ENCODE data around the gene COMTD1. TPM values are rescaled to one million over a fixed set of nuclear protein-coding genes. Genes with fewer than 3 reads are reported as not detected.
"Not testable (repeated sequence)": the region's sequence is repeated elsewhere in the genome, so short reads cannot be mapped to it uniquely, and the experiment has no call there.

Gene COMTD1
- total RNA-seq, 1 donor from 2014 or later, result 22.0 TPM

DNA sequence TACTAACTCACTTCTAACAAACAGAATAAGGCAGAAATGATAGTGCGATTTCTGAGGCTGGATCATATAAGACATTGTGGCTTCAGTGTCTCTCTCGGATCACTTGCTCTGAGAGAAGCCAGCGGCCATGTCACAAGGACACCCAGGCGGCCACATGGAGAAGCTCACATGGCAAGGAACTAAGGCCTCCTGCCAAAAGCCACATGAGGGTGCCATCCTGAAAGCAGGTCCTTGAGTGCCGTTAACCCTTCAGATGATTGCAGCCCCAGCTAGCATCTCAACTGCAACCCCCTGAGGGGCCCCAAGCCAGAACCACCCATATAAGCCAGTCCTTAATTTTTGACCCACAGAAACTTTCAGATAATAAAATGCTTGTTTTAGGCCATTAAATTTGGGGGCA lies 32.0 kb downstream of the COMTD1 start:
- Histone ChIP-seq H3K36me3 (ENCODE audit: control insufficient read depth, insufficient read depth, low read length) (no peaks in the 10 kb centered on the region), H3K4me3 (ENCODE audit: low read depth, low read length) (no peak overlapping the region), H3K27me3 (ENCODE audit: control insufficient read depth, insufficient read depth, low read length) (no peaks in the 10 kb centered on the region)
- TF ChIP-seq CTCF (IDR thresholded peaks at IDR 0.05; ENCODE audit: insufficient read depth, low read length, poor library complexity, severe bottlenecking), result no peak
- DNase-seq (ENCODE audit: low read depth), result no peak

- H3K4me3 ChIP-seq (ENCODE audit: low read depth, low read length); DNase-seq (ENCODE audit: low read depth); H3K27me3 ChIP-seq (ENCODE audit: control insufficient read depth, insufficient read depth, low read length); H3K36me3 ChIP-seq (ENCODE audit: control insufficient read depth, insufficient read depth, low read length): not testable (repeated sequence)
These were observed 32.6 kb downstream of the COMTD1 start for GRCh38 chr10:75203046-75203620.

GRCh38 chr10:75202321-75203045 lies 33.3 kb downstream of the COMTD1 start:
- Histone ChIP-seq H3K36me3 (ENCODE audit: control insufficient read depth, insufficient read depth, low read length) (no peaks in the 10 kb centered on the region), H3K27me3 (ENCODE audit: control insufficient read depth, insufficient read depth, low read length) (no peaks in the 10 kb centered on the region), H3K4me3 (ENCODE audit: low read depth, low read length) (no peak overlapping the region)
- no peak for DNase-seq (ENCODE audit: low read depth)
- TF ChIP-seq CTCF (IDR thresholded peaks at IDR 0.05; ENCODE audit: insufficient read depth, low read length, poor library complexity, severe bottlenecking), result no peak

- TF ChIP-seq CTCF (IDR thresholded peaks at IDR 0.05; ENCODE audit: insufficient read depth, low read length, poor library complexity, severe bottlenecking), result no peak
- DNase-seq (ENCODE audit: low read depth), result no peak
- no peaks in the 10 kb centered on the region for H3K27me3 ChIP-seq (ENCODE audit: control insufficient read depth, insufficient read depth, low read length)
- no peaks in the 10 kb centered on the region for H3K36me3 ChIP-seq (ENCODE audit: control insufficient read depth, insufficient read depth, low read length)
- H3K4me3 ChIP-seq (ENCODE audit: low read depth, low read length), result no peak overlapping the region
These were observed 33.9 kb downstream of the COMTD1 start for GRCh38 chr10:75201793-75202307.

- not testable (repeated sequence) for H3K36me3 ChIP-seq (ENCODE audit: control insufficient read depth, insufficient read depth, low read length); H3K4me3 ChIP-seq (ENCODE audit: low read depth, low read length); DNase-seq (ENCODE audit: low read depth); H3K27me3 ChIP-seq (ENCODE audit: control insufficient read depth, insufficient read depth, low read length)
These were observed 35.8 kb downstream of the COMTD1 start for GRCh38 chr10:75199949-75200348.

DNA sequence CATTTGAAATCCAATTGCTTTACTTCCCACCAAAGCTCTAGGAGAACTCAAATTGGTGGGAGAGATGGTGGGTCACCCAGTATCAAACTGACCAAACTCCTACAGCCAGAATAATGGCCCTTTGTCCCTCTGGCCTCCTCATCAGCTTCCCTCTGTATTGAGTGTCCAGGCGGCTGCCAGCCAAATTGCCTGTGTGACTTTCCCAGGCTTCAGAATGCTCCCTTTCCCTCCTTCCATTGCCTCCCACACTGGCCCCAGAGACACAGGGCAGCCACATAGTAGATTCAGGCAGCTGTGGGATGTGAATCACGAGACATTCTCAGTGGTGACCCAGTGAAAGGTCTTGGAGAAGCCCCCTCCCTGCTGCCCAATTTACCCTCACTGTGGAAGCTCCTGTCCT lies 37.9 kb downstream of the COMTD1 start:
- Histone ChIP-seq H3K36me3 (ENCODE audit: control insufficient read depth, insufficient read depth, low read length) (no peaks in the 10 kb centered on the region), H3K4me3 (ENCODE audit: low read depth, low read length) (no peak overlapping the region), H3K27me3 (ENCODE audit: control insufficient read depth, insufficient read depth, low read length) (no peaks in the 10 kb centered on the region)
- TF ChIP-seq CTCF (IDR thresholded peaks at IDR 0.05; ENCODE audit: insufficient read depth, low read length, poor library complexity, severe bottlenecking), result no peak
- no peak for DNase-seq (ENCODE audit: low read depth)

DNA sequence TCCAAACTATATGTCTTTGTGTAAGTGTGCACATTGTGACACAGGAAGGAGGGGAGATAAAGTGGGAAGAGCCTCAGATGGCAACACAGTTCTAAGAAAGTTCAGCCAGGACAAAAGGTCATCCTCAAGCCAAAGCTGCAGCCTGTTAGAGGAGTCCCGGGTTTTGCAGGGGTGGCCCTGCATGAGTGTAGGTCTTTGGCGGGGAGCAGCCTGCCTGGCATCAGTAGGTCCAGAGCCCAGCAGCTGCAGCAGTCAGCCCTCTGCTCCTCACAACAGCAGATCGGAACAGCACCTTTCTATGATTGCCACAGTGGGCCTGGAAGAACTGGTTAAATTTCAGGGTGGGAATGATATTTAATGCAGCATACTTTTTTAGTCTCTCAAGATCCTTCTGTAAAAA lies 38.7 kb downstream of the COMTD1 start:
- no peaks in the 10 kb centered on the region for H3K36me3 ChIP-seq (ENCODE audit: control insufficient read depth, insufficient read depth, low read length)
- no peaks in the 10 kb centered on the region for H3K27me3 ChIP-seq (ENCODE audit: control insufficient read depth, insufficient read depth, low read length)
- TF ChIP-seq CTCF (IDR thresholded peaks at IDR 0.05; ENCODE audit: insufficient read depth, low read length, poor library complexity, severe bottlenecking), result no peak
- no peak for DNase-seq (ENCODE audit: low read depth)
- H3K4me3 ChIP-seq (ENCODE audit: low read depth, low read length), result no peak overlapping the region

Data from kidney epithelial cell (primary cell).